HG02840 (cell line): Measurements from ENCODE around the gene CRK.
"Not testable (repeated sequence)": the region's sequence is repeated elsewhere in the genome, so short reads cannot be mapped to it uniquely, and the experiment has no call there.

Source experiments
- ATAC-seq: cut with Tn5 transposase; IDR thresholded peaks from one replicate; pipeline ENCODE4 v1.9.1; 2021; ENCODE audit warnings: mild to moderate bottlenecking, moderate library complexity, moderate number of reproducible peaks; ENCODE audit not compliant: unreplicated experiment, low FRiP score

The CRK gene

GRCh38 chr17:1469231-1469852 is 13.3 kb upstream of the CRK start:
- ATAC-seq: no peak

GRCh38 chr17:1467898-1468492 is 12.0 kb upstream of the CRK start:
- no peak for ATAC-seq

GRCh38 chr17:1467258-1467657 is 11.2 kb upstream of the CRK start:
- no peak for ATAC-seq

- no peak for ATAC-seq
These were observed 8.2 kb upstream of the CRK start for GRCh38 chr17:1464186-1464585.

- ATAC-seq: no peak
These were observed 6.4 kb upstream of the CRK start for GRCh38 chr17:1462164-1463112.

- ATAC-seq: no peak
These were observed 5.3 kb upstream of the CRK start for GRCh38 chr17:1461198-1461944.

- no peak for ATAC-seq
These were observed 4.2 kb upstream of the CRK start for GRCh38 chr17:1460233-1460632.

GRCh38 chr17:1455291-1455796 is 688 bp downstream of the CRK start:
- peak; percentile 30 for ATAC-seq

- no peak for ATAC-seq
These were observed 1.5 kb downstream of the CRK start for GRCh38 chr17:1454541-1454940.

GRCh38 chr17:1453694-1454093 is 2.3 kb downstream of the CRK start:
- ATAC-seq: not testable (repeated sequence)

GRCh38 chr17:1452836-1453235 is 3.2 kb downstream of the CRK start:
- no peak for ATAC-seq

- not testable (repeated sequence) for ATAC-seq
These were observed 5.8 kb downstream of the CRK start for GRCh38 chr17:1450261-1450660.

- ATAC-seq: no peak
These were observed 6.5 kb downstream of the CRK start for GRCh38 chr17:1449412-1449967.

GRCh38 chr17:1447052-1447451 is 9.0 kb downstream of the CRK start:
- ATAC-seq: no peak

GRCh38 chr17:1446201-1446600 is 9.8 kb downstream of the CRK start:
- no peak for ATAC-seq

GRCh38 chr17:1445695-1446094 is 10.3 kb downstream of the CRK start:
- ATAC-seq: not testable (repeated sequence)

- ATAC-seq: not testable (repeated sequence)
These were observed 13.3 kb downstream of the CRK start for GRCh38 chr17:1442721-1443120.

- no peak for ATAC-seq
These were observed 13.8 kb downstream of the CRK start for GRCh38 chr17:1442187-1442586.

GRCh38 chr17:1440921-1441320 is 15.1 kb downstream of the CRK start:
- no peak for ATAC-seq

- no peak for ATAC-seq
These were observed 17.4 kb downstream of the CRK start for GRCh38 chr17:1438593-1439083.
